Liver (tissue), 9 donors: ENCODE data around the gene PNLIPRP2. TPM values are rescaled to one million over a fixed set of nuclear protein-coding genes. Genes with fewer than 3 reads are reported as not detected.

Experiments used
- DNase-seq: peaks from one replicate; pipeline ENCODE4 v3.0.0-alpha.2; 2017; ENCODE audit warnings: low spot score
- H3K27ac ChIP-seq, 2 donors: one replicate each; pipeline ENCODE4 v1.7.0; 2013; ENCODE audit warnings: inconsistent platforms in 2 of 2, low read length in 2 of 2, control low read depth in 1 of 2, low read depth in 1 of 2, mild to moderate bottlenecking in 1 of 2
- H3K27me3 ChIP-seq, 4 donors: one replicate each; pipeline versions ENCODE4 v1.6.1 to v1.7.0; 2013; ENCODE audit warnings: low read length in 3 of 4, inconsistent platforms in 1 of 4, mild to moderate bottlenecking in 1 of 4, moderate library complexity in 1 of 4; ENCODE audit not compliant: control insufficient read depth in 4 of 4, insufficient read depth in 4 of 4
- H3K36me3 ChIP-seq, 4 donors: one replicate each; pipeline versions ENCODE4 v1.6.1 to v1.7.0; 2013; ENCODE audit warnings: low read length in 3 of 4, mild to moderate bottlenecking in 3 of 4, low read depth in 1 of 4, moderate library complexity in 1 of 4; ENCODE audit not compliant: control insufficient read depth in 4 of 4, insufficient read depth in 3 of 4
- H3K4me1 ChIP-seq, 4 donors: one replicate each; pipeline versions ENCODE4 v1.6.1 to v1.7.0; 2013; ENCODE audit warnings: low read length in 3 of 4, mild to moderate bottlenecking in 3 of 4, moderate library complexity in 1 of 4; ENCODE audit not compliant: control insufficient read depth in 4 of 4, insufficient read depth in 4 of 4
- H3K4me3 ChIP-seq, 3 donors: one replicate each; pipeline versions ENCODE4 v1.6.1 to v1.7.0; 2013; ENCODE audit warnings: low read length in 3 of 3, control low read depth in 1 of 3, low read depth in 1 of 3, mild to moderate bottlenecking in 1 of 3
- H3K9ac ChIP-seq, 2 donors: one replicate each; pipeline ENCODE4 v1.7.0; 2013; ENCODE audit warnings: low read length in 2 of 2, mild to moderate bottlenecking in 2 of 2, moderate library complexity in 2 of 2, control low read depth in 1 of 2, low read depth in 1 of 2
- H3K9me3 ChIP-seq, 4 donors: one replicate each; pipeline versions ENCODE4 v1.6.1 to v1.7.0; 2013; ENCODE audit warnings: low read length in 3 of 4; ENCODE audit not compliant: control insufficient read depth in 4 of 4
- GABPA ChIP-seq, 2 donors: IDR thresholded peaks in 1 of 2; conservative IDR thresholded peaks in 1 of 2; 2 replicates each; pipeline ENCODE4 v1.6.1; 2016; ENCODE audit warnings: antibody characterized with exemption in 2 of 2, mild to moderate bottlenecking in 1 of 2, moderate library complexity in 1 of 2
- HNF4A ChIP-seq, 2 donors: conservative IDR thresholded peaks; 2 replicates each; pipeline ENCODE4 v1.6.1; 2016; ENCODE audit warnings: antibody characterized with exemption in 2 of 2, mild to moderate bottlenecking in 2 of 2
- WGBS: extraction: QIAGEN DNeasy Blood & Tissue Kit; methylation state at CpG from one replicate; pipeline ENCODE4 v1.1.7; 2013; 5-methylcytosine and 5-hydroxymethylcytosine counted together
- polyA plus RNA-seq, 2 donors: library from polyadenylated mRNA; stranded (reverse) in 1 of 2; unstranded in 1 of 2; fragments of 200-250 nt in 1 of 2; fragments of >200 nt in 1 of 2; fragmentation: Nextera tagmentation in 1 of 2; extraction: Ambion mirVana in 1 of 2; gene quantifications; one replicate each; pipeline versions ENCODE4 v1.2.1 to v1.2.3, GENCODE V29; 2013 to 2015
- total RNA-seq, 2 donors: library from RNA; depleted of rRNA; stranded (reverse); fragments of >200 nt; gene quantifications; one replicate each; pipeline ENCODE4 v1.2.3, GENCODE V29; 2014
- donor health status: healthy.
- donor health status: healthy.
- donor health status: healthy.
- donor health status: healthy.
- donor health status: healthy.

Gene PNLIPRP2
- total and polyA plus RNA-seq, 4 donors, result not detected

DNA sequence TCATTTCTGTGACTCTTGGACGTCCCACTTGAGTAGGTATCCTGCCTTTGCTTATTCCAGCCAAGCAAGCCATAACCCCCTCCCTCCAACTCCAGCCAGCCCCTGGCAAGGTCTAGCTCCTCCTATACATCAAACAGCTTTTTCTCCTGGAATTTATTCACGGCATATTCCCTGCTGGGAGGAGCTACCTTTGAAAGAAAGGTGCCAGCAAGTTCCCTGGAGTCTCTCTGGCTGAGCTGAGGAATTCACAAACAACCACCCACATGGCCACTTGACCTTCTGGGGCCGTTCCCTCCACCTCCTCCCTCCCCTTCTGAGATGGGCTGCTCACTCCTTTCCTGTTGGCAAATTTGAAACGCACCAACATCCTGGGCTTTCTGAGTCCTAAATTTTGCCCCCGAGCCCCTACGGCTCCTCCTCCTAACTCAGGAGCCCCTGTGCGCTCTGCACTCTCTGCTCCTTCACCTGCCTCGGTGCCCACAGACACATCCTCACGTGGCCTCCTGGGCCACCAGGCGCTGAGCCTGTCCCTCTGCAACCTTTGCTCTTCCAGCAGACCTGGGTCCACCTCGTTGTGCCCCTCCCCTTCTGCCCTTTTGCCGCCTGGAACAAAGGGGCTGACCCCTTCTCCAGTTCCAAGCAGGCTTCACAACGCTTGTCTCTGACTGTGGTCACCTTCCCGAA lies 73.6 kb downstream of the PNLIPRP2 start:
- H3K27ac ChIP-seq, result no peak overlapping the region
- no peaks in the 10 kb centered on the region for H3K36me3 ChIP-seq
- H3K9me3 ChIP-seq, result no peaks in the 10 kb centered on the region
- TF ChIP-seq GABPA (IDR thresholded peaks at IDR 0.05 in 1 of 2, conservative IDR thresholded peaks at IDR 0.05 in 1 of 2) (no peak), HNF4A (conservative IDR thresholded peaks at IDR 0.05) (peak in 1 of 2 donors; percentile 44)
- H3K4me1 ChIP-seq, result peaks cover 0 to 4% (median under 1%) of the 10 kb centered on the region in 4 donors
- WGBS, result 41% methylated on average over 14 of the region's 14 CpGs
- H3K4me3 ChIP-seq, result no peak overlapping the region
- no peaks in the 10 kb centered on the region for H3K27me3 ChIP-seq
- H3K9ac ChIP-seq, result no peak overlapping the region
- no peak for DNase-seq

Other genes with a start within 250 kb of the PNLIPRP2 start
- gene PNLIPRP3, start 193.1 kb upstream of the PNLIPRP2 start, total RNA-seq, result not detected
- gene PNLIPRP3, start 193.1 kb upstream of the PNLIPRP2 start, polyA plus RNA-seq, result not detected
- gene PNLIP, start 75.0 kb upstream of the PNLIPRP2 start, total RNA-seq, result under 1 TPM in 1 of 2 donors, not detected in 1; 0.14 TPM
- not detected for gene PNLIP, start 75.0 kb upstream of the PNLIPRP2 start, polyA plus RNA-seq
- gene PNLIPRP1, start 30.0 kb upstream of the PNLIPRP2 start, total RNA-seq, result not detected
- not detected for gene PNLIPRP1, start 30.0 kb upstream of the PNLIPRP2 start, polyA plus RNA-seq
- gene HSPA12A, start 121.6 kb downstream of the PNLIPRP2 start, total RNA-seq, result 1 to 10 TPM; 1.3 to 4.5 TPM
- gene HSPA12A, start 121.6 kb downstream of the PNLIPRP2 start, polyA plus RNA-seq, result 1 to 10 TPM; 1.3 to 1.9 TPM
- gene ENO4, start 228.5 kb downstream of the PNLIPRP2 start, total RNA-seq, result under 1 TPM; 0.08 to 0.19 TPM
- gene ENO4, start 228.5 kb downstream of the PNLIPRP2 start, polyA plus RNA-seq, result under 1 TPM; 0.03 to 0.13 TPM